CD14-positive monocyte (primary cell): ENCODE data around the gene TBCK. TPM values are rescaled to one million over a fixed set of nuclear protein-coding genes. Genes with fewer than 3 reads are reported as not detected.

Source experiments
- DNase-seq, 3 donors: peaks; one replicate each; pipeline ENCODE4 v3.0.0-alpha.2; 2011 to 2022
- H2AFZ ChIP-seq: 2 replicates; pipeline ENCODE4 v1.6.0; 2012; ENCODE audit warnings: mild to moderate bottlenecking, low read depth, low read length, inconsistent platforms; ENCODE audit not compliant: insufficient read depth, poor library complexity, severe bottlenecking
- H3K27ac ChIP-seq, 2 donors: 1 replicate in 1 of 2; 2 replicates in 1 of 2; pipeline ENCODE4 v1.5.1; 2012 to 2013; ENCODE audit warnings: low read length in 2 of 2, control low read depth in 1 of 2, inconsistent platforms in 1 of 2, low read depth in 1 of 2, mild to moderate bottlenecking in 1 of 2
- H3K27me3 ChIP-seq, 2 donors: one replicate each; pipeline versions ENCODE4 v1.6.0 to v1.6.1; 2011 to 2013; ENCODE audit warnings: low read length in 2 of 2; ENCODE audit not compliant: control insufficient read depth in 2 of 2, insufficient read depth in 2 of 2
- H3K36me3 ChIP-seq, 2 donors: replicated peaks in 1 of 2; 1 replicate in 1 of 2; 2 replicates in 1 of 2; pipeline versions ENCODE4 v1.5.1 to v1.6.1; 2012 to 2013; ENCODE audit warnings: low read length in 2 of 2, control low read depth in 1 of 2, inconsistent platforms in 1 of 2, mild to moderate bottlenecking in 1 of 2; ENCODE audit not compliant: insufficient read depth in 2 of 2, control insufficient read depth in 1 of 2
- H3K4me1 ChIP-seq, 2 donors: 1 replicate in 1 of 2; 2 replicates in 1 of 2; pipeline versions ENCODE4 v1.5.1 to v1.6.1; 2012 to 2013; ENCODE audit warnings: low read length in 2 of 2, control low read depth in 1 of 2, inconsistent platforms in 1 of 2, mild to moderate bottlenecking in 1 of 2, moderate library complexity in 1 of 2; ENCODE audit not compliant: insufficient read depth in 2 of 2, control insufficient read depth in 1 of 2
- H3K4me2 ChIP-seq: replicated peaks from 2 replicates; pipeline ENCODE3; 2012; ENCODE audit warnings: low read length, moderate library complexity, mild to moderate bottlenecking; ENCODE audit not compliant: poor library complexity, severe bottlenecking; ENCODE audit errors: extremely low read depth
- H3K4me3 ChIP-seq, 3 experiments: fragments of 200-600 bp in 1 of 3; sonication (generic) in 1 of 3; replicated peaks in 1 of 3; 1 replicate in 2 of 3; 2 replicates in 1 of 3; pipeline ENCODE4 v1.5.1; 2011 to 2013; ENCODE audit warnings: low read length in 3 of 3, mild to moderate bottlenecking in 3 of 3, control low read depth in 2 of 3, low read depth in 2 of 3, inconsistent platforms in 1 of 3, moderate library complexity in 1 of 3
- H3K79me2 ChIP-seq: 2 replicates; pipeline ENCODE4 v1.6.0; 2012; ENCODE audit warnings: mild to moderate bottlenecking, control low read depth, inconsistent platforms, low read length, moderate library complexity; ENCODE audit not compliant: insufficient read depth
- H3K9ac ChIP-seq: 2 replicates; pipeline ENCODE4 v1.6.0; 2017; ENCODE audit warnings: low read length, mild to moderate bottlenecking; ENCODE audit not compliant: insufficient read depth, poor library complexity, severe bottlenecking
- H3K9me3 ChIP-seq, 2 donors: replicated peaks in 1 of 2; 1 replicate in 1 of 2; 2 replicates in 1 of 2; pipeline versions ENCODE4 v1.5.1 to v1.6.1; 2012 to 2013; ENCODE audit warnings: low read length in 2 of 2, control low read depth in 1 of 2; ENCODE audit not compliant: control insufficient read depth in 1 of 2, insufficient read depth in 1 of 2
- H4K20me1 ChIP-seq: 2 replicates; pipeline ENCODE4 v1.6.0; 2012; ENCODE audit warnings: mild to moderate bottlenecking, low read length, control low read depth, moderate library complexity; ENCODE audit not compliant: insufficient read depth
- H3K27ac Mint-ChIP-seq, 7 donors: one replicate each; pipeline ENCODE4 v1.8.0; 2020; ENCODE audit warnings: mild to moderate bottlenecking in 7 of 7, mixed read lengths in 7 of 7, moderate library complexity in 6 of 7, inconsistent platforms in 2 of 7
- H3K27me3 Mint-ChIP-seq, 3 donors: one replicate each; pipeline ENCODE4 v1.8.0; 2021 to 2022; ENCODE audit warnings: low read depth in 3 of 3, mild to moderate bottlenecking in 3 of 3, mixed read lengths in 3 of 3, moderate library complexity in 3 of 3, inconsistent platforms in 1 of 3
- H3K36me3 Mint-ChIP-seq, 2 donors: one replicate each; pipeline ENCODE4 v1.8.0; 2020; ENCODE audit warnings: mixed read lengths in 2 of 2, inconsistent platforms in 1 of 2, mild to moderate bottlenecking in 1 of 2
- H3K4me1 Mint-ChIP-seq: one replicate; pipeline ENCODE4 v1.8.0; 2020; ENCODE audit warnings: mild to moderate bottlenecking, mixed read lengths
- H3K4me3 Mint-ChIP-seq, 2 donors: one replicate each; pipeline ENCODE4 v1.8.0; 2020; ENCODE audit warnings: mild to moderate bottlenecking in 2 of 2, mixed read lengths in 2 of 2, moderate library complexity in 1 of 2
- H3K9me3 Mint-ChIP-seq, 7 donors: one replicate each; pipeline ENCODE4 v1.8.0; 2020 to 2022; ENCODE audit warnings: mixed read lengths in 7 of 7, mild to moderate bottlenecking in 6 of 7, moderate library complexity in 6 of 7, inconsistent platforms in 2 of 7
- WGBS: methylation state at CpG from one replicate; pipeline ENCODE4 v1.1.5; 2013; ENCODE audit warnings: missing lambda C conversion rate; ENCODE audit not compliant: insufficient coverage; 5-methylcytosine and 5-hydroxymethylcytosine counted together
- intact Hi-C, 2 donors: fragments of 100-400 bp; cut with micrococcal nuclease; formaldehyde crosslinking; loops; one replicate each; pipeline versions ENCODE4 v1.15.0 to v1.15.1; 2023
- polyA plus RNA-seq, 3 donors: library from polyadenylated mRNA; depleted of rRNA in 1 of 3; unstranded in 2 of 3; stranded (reverse) in 1 of 3; fragments of 300-500 nt in 2 of 3; fragments of >200 nt in 1 of 3; fragmentation: Illumina TruSeq in 2 of 3; gene quantifications; 1 replicate in 2 of 3; 2 replicates in 1 of 3; pipeline ENCODE4 v1.2.3, GENCODE V29; 2012 to 2021
- TF ChIP-seq, protein P1 (sequence below): fragments of 200-600 bp; IDR thresholded peaks from one replicate; pipeline ENCODE4 v1.8.0; 2022; ENCODE audit warnings: antibody characterized with exemption, mild to moderate bottlenecking

TBCK gene
- polyA plus RNA-seq, 3 donors = 8.0 to 14.0 (median 12.5) TPM

DNA sequence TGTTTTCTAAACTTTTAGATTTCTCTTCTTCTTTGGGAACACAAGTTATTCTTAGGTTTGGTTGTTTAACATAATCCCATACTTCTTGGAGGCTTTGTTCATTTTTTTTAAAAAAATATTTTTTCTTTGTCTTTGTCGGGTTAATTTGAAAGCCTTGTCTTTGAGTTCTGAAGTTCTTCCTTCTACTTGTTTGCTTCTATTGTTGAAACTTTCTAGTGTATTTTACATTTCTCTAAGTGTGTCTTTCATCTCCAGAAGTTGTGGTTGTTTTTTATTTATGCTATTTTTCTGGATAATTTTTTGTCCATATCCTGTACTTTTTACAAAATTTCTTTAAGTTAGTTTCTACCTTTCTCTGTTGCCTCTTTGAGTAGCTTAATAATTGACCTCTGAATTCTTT, 304.6 kb downstream of the TBCK start:
- intact Hi-C loops = no loop called here

DNA sequence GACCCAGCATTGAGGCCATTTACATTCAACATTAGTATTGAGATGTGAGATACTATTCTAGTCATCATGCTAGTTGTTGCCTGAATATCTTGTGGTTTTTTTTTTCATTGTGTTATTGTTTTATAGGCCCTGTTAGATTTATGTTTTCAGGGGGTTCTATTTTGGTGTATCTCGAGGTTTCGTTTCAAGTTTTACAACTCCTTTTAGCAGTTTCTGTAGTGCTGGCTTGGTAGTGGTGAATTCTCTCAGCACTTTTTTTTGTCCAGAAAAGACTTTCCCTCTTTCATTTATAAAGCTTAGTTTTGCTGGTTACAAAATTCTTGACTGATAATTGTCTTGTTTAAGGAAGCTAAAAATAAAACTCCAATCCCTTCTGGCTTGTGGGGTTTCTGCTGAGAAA, 305.2 kb downstream of the TBCK start:
- Mint-ChIP-seq H3K27ac (no peak overlapping the region), H3K4me3 (no peak overlapping the region), H3K9me3 (peaks cover 8 to 20% (median 13%) of the 10 kb centered on the region in 7 donors), H3K36me3 (no peaks in the 10 kb centered on the region), H3K4me1 (no peaks in the 10 kb centered on the region), H3K27me3 (peaks cover 0 to 2% (median 2%) of the 10 kb centered on the region in 3 donors)
- Histone ChIP-seq H3K4me2 (no peak overlapping the region), H3K79me2 (no peaks in the 10 kb centered on the region), H3K4me3 (no peak overlapping the region), H3K4me1 (no peaks in the 10 kb centered on the region), H3K27ac (no peak overlapping the region), H3K36me3 (no peaks in the 10 kb centered on the region), H3K27me3 (no peaks in the 10 kb centered on the region), H4K20me1 (no peaks in the 10 kb centered on the region), H3K9me3 (peaks cover 6% of the 10 kb centered on the region in 2 donors), H3K9ac (no peak overlapping the region), H2AFZ (no peak overlapping the region)
- intact Hi-C loops = no loop called here
- no CpG with 5 or more reads among the region's 2 CpGs for WGBS
- TF ChIP-seq, protein P1, sequence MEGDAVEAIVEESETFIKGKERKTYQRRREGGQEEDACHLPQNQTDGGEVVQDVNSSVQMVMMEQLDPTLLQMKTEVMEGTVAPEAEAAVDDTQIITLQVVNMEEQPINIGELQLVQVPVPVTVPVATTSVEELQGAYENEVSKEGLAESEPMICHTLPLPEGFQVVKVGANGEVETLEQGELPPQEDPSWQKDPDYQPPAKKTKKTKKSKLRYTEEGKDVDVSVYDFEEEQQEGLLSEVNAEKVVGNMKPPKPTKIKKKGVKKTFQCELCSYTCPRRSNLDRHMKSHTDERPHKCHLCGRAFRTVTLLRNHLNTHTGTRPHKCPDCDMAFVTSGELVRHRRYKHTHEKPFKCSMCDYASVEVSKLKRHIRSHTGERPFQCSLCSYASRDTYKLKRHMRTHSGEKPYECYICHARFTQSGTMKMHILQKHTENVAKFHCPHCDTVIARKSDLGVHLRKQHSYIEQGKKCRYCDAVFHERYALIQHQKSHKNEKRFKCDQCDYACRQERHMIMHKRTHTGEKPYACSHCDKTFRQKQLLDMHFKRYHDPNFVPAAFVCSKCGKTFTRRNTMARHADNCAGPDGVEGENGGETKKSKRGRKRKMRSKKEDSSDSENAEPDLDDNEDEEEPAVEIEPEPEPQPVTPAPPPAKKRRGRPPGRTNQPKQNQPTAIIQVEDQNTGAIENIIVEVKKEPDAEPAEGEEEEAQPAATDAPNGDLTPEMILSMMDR = no peak
- no peak for DNase-seq

More for the DNA sequence above, 304.6 kb downstream of the TBCK start:
- H3K27me3 ChIP-seq = no peaks in the 10 kb centered on the region
- Mint-ChIP-seq H3K9me3 (peaks cover 8 to 20% (median 13%) of the 10 kb centered on the region in 7 donors), H3K36me3 (no peaks in the 10 kb centered on the region), H3K27me3 (peaks cover 0 to 2% (median 2%) of the 10 kb centered on the region in 3 donors), H3K4me3 (no peak overlapping the region), H3K27ac (no peak overlapping the region), H3K4me1 (no peaks in the 10 kb centered on the region)
- H3K36me3 ChIP-seq = no peaks in the 10 kb centered on the region
- WGBS = no CpG with 5 or more reads among the region's 1 CpG
- TF ChIP-seq, protein P1 = no peak
- H3K27ac ChIP-seq = no peak overlapping the region
- peaks cover 6% of the 10 kb centered on the region in 2 donors for H3K9me3 ChIP-seq
- no peaks in the 10 kb centered on the region for H3K79me2 ChIP-seq
- no peak overlapping the region for H3K4me3 ChIP-seq
- no peak overlapping the region for H3K4me2 ChIP-seq
- no peak for DNase-seq
- H2AFZ ChIP-seq = no peak overlapping the region
- no peak overlapping the region for H3K9ac ChIP-seq
- no peaks in the 10 kb centered on the region for H4K20me1 ChIP-seq
- H3K4me1 ChIP-seq = no peaks in the 10 kb centered on the region
